Naive B cell (primary cell): ENCODE measurements around the gene MEN1. TPM values are rescaled to one million over a fixed set of nuclear protein-coding genes. Genes with fewer than 3 reads are reported as not detected.
A peak's percentile ranks its signal among the peaks of the same experiment; 100 is the strongest.

Source experiments
- ATAC-seq, 2 donors: fragments of 150-1000 bp; cut with Tn5 transposase; 2 replicates each; pipeline ENCODE4 v1.10.0; 2021; ENCODE audit warnings: low read depth in 2 of 2, mild to moderate bottlenecking in 2 of 2, moderate library complexity in 2 of 2
- DNase-seq: peaks from one replicate; pipeline ENCODE4 v3.0.0; 2022
- H3K27ac Mint-ChIP-seq, 6 donors: one replicate each; pipeline ENCODE4 v1.8.0; 2020 to 2022; ENCODE audit warnings: mild to moderate bottlenecking in 6 of 6, mixed read lengths in 6 of 6, moderate library complexity in 5 of 6, inconsistent platforms in 2 of 6
- H3K27me3 Mint-ChIP-seq, 3 donors: one replicate each; pipeline ENCODE4 v1.8.0; 2021 to 2022; ENCODE audit warnings: mixed read lengths in 3 of 3, mild to moderate bottlenecking in 1 of 3
- H3K36me3 Mint-ChIP-seq, 2 donors: one replicate each; pipeline ENCODE4 v1.8.0; 2020 to 2022; ENCODE audit warnings: mixed read lengths in 2 of 2, inconsistent platforms in 1 of 2, mild to moderate bottlenecking in 1 of 2
- H3K4me1 Mint-ChIP-seq, 3 donors: one replicate each; pipeline ENCODE4 v1.8.0; 2020 to 2022; ENCODE audit warnings: mixed read lengths in 3 of 3, inconsistent platforms in 1 of 3, mild to moderate bottlenecking in 1 of 3, moderate library complexity in 1 of 3
- H3K4me3 Mint-ChIP-seq, 8 donors: one replicate each; pipeline ENCODE4 v1.8.0; 2020 to 2022; ENCODE audit warnings: mild to moderate bottlenecking in 8 of 8, mixed read lengths in 8 of 8, moderate library complexity in 8 of 8, inconsistent platforms in 2 of 8
- H3K9me3 Mint-ChIP-seq, 7 donors: one replicate each; pipeline ENCODE4 v1.8.0; 2020 to 2022; ENCODE audit warnings: mixed read lengths in 7 of 7, mild to moderate bottlenecking in 5 of 7, inconsistent platforms in 2 of 7, moderate library complexity in 1 of 7
- polyA plus RNA-seq, 6 donors: library from polyadenylated mRNA; unstranded; fragments of 300-500 nt; fragmentation: Illumina TruSeq; gene quantifications; one replicate each; pipeline ENCODE4 v1.2.3, GENCODE V29; 2021; ENCODE audit warnings: low read depth in 6 of 6

The MEN1 gene
- polyA plus RNA-seq, 6 donors from 2014 or later: 12.3 to 49.5 (median 27.4) TPM

GRCh38 chr11:64789331-64790204 lies 20.8 kb downstream of the MEN1 start:
- DNase-seq: no peak
- ATAC-seq: no peak
- no peaks in the 10 kb centered on the region for H3K27me3 Mint-ChIP-seq
- H3K4me3 Mint-ChIP-seq: no peak overlapping the region
- no peaks in the 10 kb centered on the region for H3K9me3 Mint-ChIP-seq
- H3K4me1 Mint-ChIP-seq: peaks cover 16 to 36% (median 26%) of the 10 kb centered on the region in 3 donors
- H3K27ac Mint-ChIP-seq: no peak overlapping the region
- peaks cover 0 to 2% of the 10 kb centered on the region in 2 donors for H3K36me3 Mint-ChIP-seq

GRCh38 chr11:64788321-64789215 lies 21.8 kb downstream of the MEN1 start:
- Mint-ChIP-seq H3K27ac (no peak overlapping the region), H3K4me1 (peaks cover 9 to 30% (median 16%) of the 10 kb centered on the region in 3 donors), H3K4me3 (no peak overlapping the region), H3K36me3 (no peaks in the 10 kb centered on the region), H3K9me3 (no peaks in the 10 kb centered on the region), H3K27me3 (no peaks in the 10 kb centered on the region)
- ATAC-seq: no peak
- no peak for DNase-seq

GRCh38 chr11:64787526-64788320 lies 22.6 kb downstream of the MEN1 start:
- Mint-ChIP-seq H3K4me3 (no peak overlapping the region), H3K9me3 (no peaks in the 10 kb centered on the region), H3K27me3 (no peaks in the 10 kb centered on the region), H3K27ac (peak overlapping the region in 5 of 6 donors; percentile 60 to 90 (median 76)), H3K36me3 (no peaks in the 10 kb centered on the region), H3K4me1 (peaks cover 7 to 24% (median 15%) of the 10 kb centered on the region in 3 donors)
- ATAC-seq: peak; percentile 70 to 81
- DNase-seq: no peak

- no peak overlapping the region for H3K4me3 Mint-ChIP-seq
- H3K9me3 Mint-ChIP-seq: no peaks in the 10 kb centered on the region
- no peak for DNase-seq
- no peaks in the 10 kb centered on the region for H3K36me3 Mint-ChIP-seq
- H3K4me1 Mint-ChIP-seq: peaks cover 13 to 32% (median 25%) of the 10 kb centered on the region in 3 donors
- peak overlapping the region in 1 of 6 donors; percentile 81 for H3K27ac Mint-ChIP-seq
- ATAC-seq: no peak
- no peaks in the 10 kb centered on the region for H3K27me3 Mint-ChIP-seq
These were observed 24.0 kb downstream of the MEN1 start for GRCh38 chr11:64786308-64786707.

GRCh38 chr11:64784813-64785581 lies 25.4 kb downstream of the MEN1 start:
- H3K27ac Mint-ChIP-seq: peak overlapping the region in 3 of 6 donors; percentile 42 to 60 (median 50)

GRCh38 chr11:64778473-64779298 lies 31.7 kb downstream of the MEN1 start, which contains the start of gene SF1:
Gene SF1, minus strand, starts transcription at chr11:64778542. Its CDS starts 150 bp downstream, at chr11:64778392.
- Mint-ChIP-seq H3K4me3 (peak within 1 kb of the TSS; percentile 88 to 96 (median 94)), H3K4me1 (peaks cover 50 to 79% (median 51%) of the 10 kb centered on the region in 3 donors), H3K36me3 (peaks cover 13 to 27% of the 10 kb centered on the region in 2 donors), H3K27me3 (no peaks in the 10 kb centered on the region), H3K27ac (peak within 1 kb of the TSS; percentile 99 to 100 (median 100)), H3K9me3 (no peaks in the 10 kb centered on the region)
- DNase-seq: peak; percentile 100
- peak; percentile 80 to 81 for ATAC-seq

More at GRCh38 chr11:64784813-64785581, 25.4 kb downstream of the MEN1 start:
- no peak for ATAC-seq
- Mint-ChIP-seq H3K4me3 (no peak overlapping the region), H3K9me3 (no peaks in the 10 kb centered on the region), H3K27me3 (no peaks in the 10 kb centered on the region), H3K36me3 (no peaks in the 10 kb centered on the region), H3K4me1 (peaks cover 22 to 38% (median 26%) of the 10 kb centered on the region in 3 donors)
- no peak for DNase-seq

- DNase-seq (no peak), ATAC-seq (peak; percentile 0 to 1)
- peak overlapping the region; percentile 86 to 96 (median 92) for H3K4me3 Mint-ChIP-seq
- peaks cover 55 to 83% (median 57%) of the 10 kb centered on the region in 3 donors for H3K4me1 Mint-ChIP-seq
- peaks cover 13 to 27% of the 10 kb centered on the region in 2 donors for H3K36me3 Mint-ChIP-seq
- peak overlapping the region in 2 of 6 donors; percentile 99 to 100 for H3K27ac Mint-ChIP-seq
- no peaks in the 10 kb centered on the region for H3K9me3 Mint-ChIP-seq
- H3K27me3 Mint-ChIP-seq: no peaks in the 10 kb centered on the region
These were observed 32.2 kb downstream of the MEN1 start for GRCh38 chr11:64778223-64778472.

GRCh38 chr11:64777449-64778222 lies 32.7 kb downstream of the MEN1 start:
- Mint-ChIP-seq H3K27me3 (no peaks in the 10 kb centered on the region), H3K4me1 (peaks cover 54 to 83% (median 57%) of the 10 kb centered on the region in 3 donors), H3K36me3 (peaks cover 13 to 27% of the 10 kb centered on the region in 2 donors), H3K27ac (peak overlapping the region; percentile 69 to 100 (median 96)), H3K4me3 (peak overlapping the region; percentile 88 to 96 (median 94)), H3K9me3 (no peaks in the 10 kb centered on the region)
- ATAC-seq (peak; percentile 2 to 4), DNase-seq (peak; percentile 78)

- DNase-seq (no peak), ATAC-seq (no peak)
- peak overlapping the region; percentile 88 to 96 (median 94) for H3K4me3 Mint-ChIP-seq
- peaks cover 54 to 83% (median 57%) of the 10 kb centered on the region in 3 donors for H3K4me1 Mint-ChIP-seq
- peaks cover 20 to 27% of the 10 kb centered on the region in 2 donors for H3K36me3 Mint-ChIP-seq
- H3K27ac Mint-ChIP-seq: peak overlapping the region; percentile 90 to 97 (median 95)
- no peaks in the 10 kb centered on the region for H3K9me3 Mint-ChIP-seq
- H3K27me3 Mint-ChIP-seq: no peaks in the 10 kb centered on the region
These were observed 33.5 kb downstream of the MEN1 start for GRCh38 chr11:64776875-64777274.

- Mint-ChIP-seq H3K9me3 (no peaks in the 10 kb centered on the region), H3K4me1 (peaks cover 58 to 84% (median 61%) of the 10 kb centered on the region in 3 donors), H3K27ac (peak overlapping the region; percentile 54 to 97 (median 95)), H3K4me3 (peak overlapping the region; percentile 88 to 96 (median 94)), H3K27me3 (no peaks in the 10 kb centered on the region), H3K36me3 (peaks cover 20 to 27% of the 10 kb centered on the region in 2 donors)
- DNase-seq: no peak
- no peak for ATAC-seq
These were observed 33.9 kb downstream of the MEN1 start for GRCh38 chr11:64776425-64776824.

GRCh38 chr11:64774144-64774543 lies 36.2 kb downstream of the MEN1 start:
- no peaks in the 10 kb centered on the region for H3K9me3 Mint-ChIP-seq
- peaks cover 66 to 83% (median 73%) of the 10 kb centered on the region in 3 donors for H3K4me1 Mint-ChIP-seq
- peak overlapping the region in 3 of 6 donors; percentile 49 to 80 (median 62) for H3K27ac Mint-ChIP-seq
- peaks cover 32 to 44% of the 10 kb centered on the region in 2 donors for H3K36me3 Mint-ChIP-seq
- ATAC-seq: no peak
- H3K27me3 Mint-ChIP-seq: no peaks in the 10 kb centered on the region
- no peak for DNase-seq
- H3K4me3 Mint-ChIP-seq: peak overlapping the region in 6 of 8 donors; percentile 9 to 94 (median 46)
